ENCODE data around the gene VSIR. TPM values are rescaled to one million over a fixed set of nuclear protein-coding genes. Genes with fewer than 3 reads are reported as not detected.

VSIR gene
- total RNA-seq, 1 donor from 2014 or later, result not detected

DNA sequence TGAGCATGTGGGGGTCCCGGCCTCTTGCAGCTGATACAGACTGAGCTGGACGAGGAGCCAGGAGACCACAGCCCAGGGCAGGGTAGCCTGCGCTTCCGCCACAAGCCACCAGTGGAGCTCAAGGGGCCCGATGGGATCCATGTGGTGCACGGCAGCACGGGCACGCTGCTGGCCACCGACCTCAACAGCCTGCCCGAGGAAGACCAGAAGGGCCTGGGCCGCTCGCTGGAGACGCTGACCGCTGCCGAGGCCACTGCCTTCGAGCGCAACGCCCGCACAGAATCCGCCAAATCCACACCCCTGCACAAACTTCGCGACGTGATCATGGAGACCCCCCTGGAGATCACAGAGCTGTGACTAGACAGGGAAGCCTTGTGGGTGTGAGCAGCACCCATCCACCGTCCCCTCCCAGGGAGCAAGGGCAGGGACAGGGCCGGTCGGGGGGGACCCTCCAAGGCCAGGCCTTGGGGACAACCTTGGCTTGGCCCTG is 41.6 kb upstream of the VSIR start:
- no peak for DNase-seq (ENCODE audit: low read depth, low spot score)
- H3K4me1 Mint-ChIP-seq, result no peaks in the 10 kb centered on the region
- no peaks in the 10 kb centered on the region for H3K27me3 Mint-ChIP-seq (ENCODE audit: low read depth)
- TF ChIP-seq, protein P1, sequence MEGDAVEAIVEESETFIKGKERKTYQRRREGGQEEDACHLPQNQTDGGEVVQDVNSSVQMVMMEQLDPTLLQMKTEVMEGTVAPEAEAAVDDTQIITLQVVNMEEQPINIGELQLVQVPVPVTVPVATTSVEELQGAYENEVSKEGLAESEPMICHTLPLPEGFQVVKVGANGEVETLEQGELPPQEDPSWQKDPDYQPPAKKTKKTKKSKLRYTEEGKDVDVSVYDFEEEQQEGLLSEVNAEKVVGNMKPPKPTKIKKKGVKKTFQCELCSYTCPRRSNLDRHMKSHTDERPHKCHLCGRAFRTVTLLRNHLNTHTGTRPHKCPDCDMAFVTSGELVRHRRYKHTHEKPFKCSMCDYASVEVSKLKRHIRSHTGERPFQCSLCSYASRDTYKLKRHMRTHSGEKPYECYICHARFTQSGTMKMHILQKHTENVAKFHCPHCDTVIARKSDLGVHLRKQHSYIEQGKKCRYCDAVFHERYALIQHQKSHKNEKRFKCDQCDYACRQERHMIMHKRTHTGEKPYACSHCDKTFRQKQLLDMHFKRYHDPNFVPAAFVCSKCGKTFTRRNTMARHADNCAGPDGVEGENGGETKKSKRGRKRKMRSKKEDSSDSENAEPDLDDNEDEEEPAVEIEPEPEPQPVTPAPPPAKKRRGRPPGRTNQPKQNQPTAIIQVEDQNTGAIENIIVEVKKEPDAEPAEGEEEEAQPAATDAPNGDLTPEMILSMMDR (conservative IDR thresholded peaks at IDR 0.05), result no peak
- H3K4me3 Mint-ChIP-seq, result no peak overlapping the region
- no peaks in the 10 kb centered on the region for H3K9me3 Mint-ChIP-seq
- H3K36me3 Mint-ChIP-seq (ENCODE audit: low read depth), result peaks cover 10% of the 10 kb centered on the region
- H3K27ac Mint-ChIP-seq (ENCODE audit: unreplicated experiment), result no peak overlapping the region

DNA sequence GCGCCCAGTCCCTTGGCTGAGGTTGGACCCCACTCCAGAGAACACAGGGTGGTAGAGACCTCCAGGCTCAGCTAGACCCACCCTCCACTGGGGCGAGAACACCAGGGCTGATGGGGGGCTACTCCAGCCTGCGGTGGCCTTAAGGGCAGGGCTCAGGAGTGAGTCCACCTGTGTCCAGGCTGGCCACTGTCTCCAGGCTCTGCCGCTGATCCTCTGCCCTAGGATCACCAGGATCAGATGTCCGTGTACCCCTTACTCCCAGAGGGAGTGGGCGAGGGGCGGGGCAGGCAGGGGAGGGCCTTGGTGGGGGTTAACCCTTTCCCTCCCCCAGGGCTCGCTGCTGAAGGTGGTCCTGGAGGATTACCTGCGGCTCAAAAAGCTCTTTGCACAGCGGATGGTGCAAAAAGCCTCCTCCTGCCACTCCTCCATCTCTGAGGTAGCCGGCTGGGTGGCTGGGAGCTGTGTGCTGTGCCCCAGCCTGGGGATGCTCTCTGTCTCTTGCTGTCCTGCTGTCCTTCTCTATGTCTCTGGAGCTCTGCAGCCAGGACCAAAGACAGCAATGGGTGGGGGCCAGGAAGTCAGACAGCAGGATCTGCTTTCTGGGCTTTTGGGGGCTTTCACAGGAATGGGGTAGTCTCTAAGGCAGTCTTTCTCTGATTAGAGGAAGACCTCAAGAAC is 39.7 kb upstream of the VSIR start:
- TF ChIP-seq, protein P1 (conservative IDR thresholded peaks at IDR 0.05), result no peak
- no peak for DNase-seq (ENCODE audit: low read depth, low spot score)
- Mint-ChIP-seq H3K36me3 (ENCODE audit: low read depth) (peaks cover 10% of the 10 kb centered on the region), H3K4me1 (peaks cover 4% of the 10 kb centered on the region), H3K9me3 (no peaks in the 10 kb centered on the region), H3K27ac (ENCODE audit: unreplicated experiment) (no peak overlapping the region), H3K4me3 (no peak overlapping the region), H3K27me3 (ENCODE audit: low read depth) (no peaks in the 10 kb centered on the region)

GRCh38 chr10:71812016-71812912 is 38.9 kb upstream of the VSIR start:
- Mint-ChIP-seq H3K27ac (ENCODE audit: unreplicated experiment) (no peak overlapping the region), H3K9me3 (no peaks in the 10 kb centered on the region), H3K27me3 (ENCODE audit: low read depth) (no peaks in the 10 kb centered on the region), H3K4me1 (peaks cover 4% of the 10 kb centered on the region), H3K4me3 (no peak overlapping the region), H3K36me3 (ENCODE audit: low read depth) (peaks cover 8% of the 10 kb centered on the region)
- TF ChIP-seq, protein P1 (conservative IDR thresholded peaks at IDR 0.05), result peak; percentile 74
- peak; percentile 50 for DNase-seq (ENCODE audit: low read depth, low spot score)

DNA sequence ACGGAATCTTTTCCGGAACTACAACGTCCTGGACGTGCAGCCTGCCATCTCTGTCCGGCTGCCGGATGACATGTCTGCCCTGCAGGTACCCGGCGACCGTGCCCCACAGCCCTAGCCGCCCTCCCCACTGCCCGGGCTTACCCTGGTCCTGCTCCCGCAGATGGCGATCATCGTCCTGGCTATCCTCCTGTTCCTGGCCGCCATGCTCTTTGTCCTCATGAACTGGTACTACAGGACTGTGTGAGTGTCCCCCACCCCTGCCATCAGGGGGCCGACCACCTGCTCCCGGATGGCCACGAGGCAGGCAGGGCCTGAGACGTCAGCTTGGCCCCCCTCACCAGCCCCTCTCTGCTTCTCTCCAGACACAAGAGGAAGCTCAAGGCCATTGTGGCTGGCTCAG is 38.0 kb upstream of the VSIR start:
- H3K27ac Mint-ChIP-seq (ENCODE audit: unreplicated experiment), result no peak overlapping the region
- H3K9me3 Mint-ChIP-seq, result no peaks in the 10 kb centered on the region
- H3K27me3 Mint-ChIP-seq (ENCODE audit: low read depth), result peaks cover 7% of the 10 kb centered on the region
- no peak overlapping the region for H3K4me3 Mint-ChIP-seq
- TF ChIP-seq, protein P1 (conservative IDR thresholded peaks at IDR 0.05), result no peak
- no peak for DNase-seq (ENCODE audit: low read depth, low spot score)
- H3K4me1 Mint-ChIP-seq, result peaks cover 4% of the 10 kb centered on the region
- peaks cover 7% of the 10 kb centered on the region for H3K36me3 Mint-ChIP-seq (ENCODE audit: low read depth)

- no peaks in the 10 kb centered on the region for H3K9me3 Mint-ChIP-seq
- H3K27me3 Mint-ChIP-seq (ENCODE audit: low read depth), result peaks cover 16% of the 10 kb centered on the region
- no peak overlapping the region for H3K27ac Mint-ChIP-seq (ENCODE audit: unreplicated experiment)
- no peak overlapping the region for H3K4me3 Mint-ChIP-seq
- no peaks in the 10 kb centered on the region for H3K36me3 Mint-ChIP-seq (ENCODE audit: low read depth)
- TF ChIP-seq, protein P1 (conservative IDR thresholded peaks at IDR 0.05), result no peak
- H3K4me1 Mint-ChIP-seq, result peaks cover 7% of the 10 kb centered on the region
- DNase-seq (ENCODE audit: low read depth, low spot score), result no peak
Measured at GRCh38 chr10:71810048-71810750, 36.9 kb upstream of the VSIR start.

Data from neural crest cell (in vitro differentiated cells).